Measurements from ENCODE around the gene WNT4. TPM values are rescaled to one million over a fixed set of nuclear protein-coding genes. Genes with fewer than 3 reads are reported as not detected.

The WNT4 gene
- total and polyA plus RNA-seq, 9 of the 15 experiments (the other 6 are each of a cell fraction or from before 2014, with no cell fraction given) = 0.01 TPM; not detected in 8

DNA sequence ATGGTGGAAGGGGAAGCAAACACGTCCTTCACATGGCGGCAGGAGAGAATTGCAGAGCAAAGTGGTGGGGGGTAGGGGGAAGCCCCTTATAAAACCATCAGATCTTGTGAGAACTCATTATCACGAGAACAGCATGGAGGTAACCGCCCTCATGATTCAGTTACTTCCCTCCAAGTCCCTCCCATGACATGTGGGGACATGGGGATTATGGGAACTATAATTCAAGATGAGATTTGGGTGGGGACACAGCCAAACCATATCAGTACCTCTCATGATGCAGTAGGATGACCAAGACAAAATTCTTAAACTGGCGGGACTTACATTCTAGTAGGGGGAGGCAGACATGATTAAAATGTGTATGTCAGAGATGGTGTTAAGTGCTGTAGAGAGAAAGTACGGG is 38.8 kb downstream of the WNT4 start (continued):
- TF ChIP-seq, protein P1, sequence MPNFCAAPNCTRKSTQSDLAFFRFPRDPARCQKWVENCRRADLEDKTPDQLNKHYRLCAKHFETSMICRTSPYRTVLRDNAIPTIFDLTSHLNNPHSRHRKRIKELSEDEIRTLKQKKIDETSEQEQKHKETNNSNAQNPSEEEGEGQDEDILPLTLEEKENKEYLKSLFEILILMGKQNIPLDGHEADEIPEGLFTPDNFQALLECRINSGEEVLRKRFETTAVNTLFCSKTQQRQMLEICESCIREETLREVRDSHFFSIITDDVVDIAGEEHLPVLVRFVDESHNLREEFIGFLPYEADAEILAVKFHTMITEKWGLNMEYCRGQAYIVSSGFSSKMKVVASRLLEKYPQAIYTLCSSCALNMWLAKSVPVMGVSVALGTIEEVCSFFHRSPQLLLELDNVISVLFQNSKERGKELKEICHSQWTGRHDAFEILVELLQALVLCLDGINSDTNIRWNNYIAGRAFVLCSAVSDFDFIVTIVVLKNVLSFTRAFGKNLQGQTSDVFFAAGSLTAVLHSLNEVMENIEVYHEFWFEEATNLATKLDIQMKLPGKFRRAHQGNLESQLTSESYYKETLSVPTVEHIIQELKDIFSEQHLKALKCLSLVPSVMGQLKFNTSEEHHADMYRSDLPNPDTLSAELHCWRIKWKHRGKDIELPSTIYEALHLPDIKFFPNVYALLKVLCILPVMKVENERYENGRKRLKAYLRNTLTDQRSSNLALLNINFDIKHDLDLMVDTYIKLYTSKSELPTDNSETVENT (CRISPR knock-in tag; IDR thresholded peaks at IDR 0.05) = no peak
- TF ChIP-seq CAMTA2 (CRISPR knock-in tag; conservative IDR thresholded peaks at IDR 0.05) (no peak), HMGN3 (IDR thresholded peaks at IDR 0.05; ENCODE audit: borderline replicate concordance, extremely low read depth, insufficient read length, low read depth, low read length) (no peak), TAF15 (IDR thresholded peaks at IDR 0.05; ENCODE audit: low read depth, low read length) (no peak)

DNA sequence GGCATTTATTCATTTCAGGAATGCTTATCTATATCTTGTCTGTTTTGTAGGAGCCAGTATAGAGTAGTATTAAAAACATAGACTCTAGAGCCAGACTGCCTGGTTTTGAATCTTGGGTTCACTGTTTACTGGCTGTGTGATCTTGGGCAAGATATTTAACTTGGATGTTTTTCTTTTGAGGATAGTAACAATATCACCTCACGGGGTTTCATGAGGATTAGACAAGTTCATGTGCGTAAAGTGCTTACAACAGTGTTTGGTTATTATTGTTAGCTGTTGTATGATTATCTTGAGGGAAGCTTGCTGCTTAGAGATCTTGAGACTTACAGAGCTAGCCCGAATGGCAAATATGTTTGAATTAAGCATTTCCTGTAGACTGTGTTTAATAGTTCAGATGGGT is 40.2 kb downstream of the WNT4 start:
- 95% methylated on average over 3 of the region's 3 CpGs for WGBS (ENCODE audit: insufficient coverage, low coverage, missing lambda C conversion rate)
- intact Hi-C loops (cut with micrococcal nuclease) = no loop called here
- in situ Hi-C loops (cut with MboI) = no loop called here

More for the DNA sequence above, 40.2 kb downstream of the WNT4 start:
- ChIA-PET CTCF (ENCODE audit: low intra/inter-chr PET ratio) (no interaction called here), POLR2A (interaction anchor here (1.4 kb wide), 1 partner anchor 9 kb away, joined by 4 read pairs; no protein-coding TSS in a partner anchor)
- H3K4me3 ChIP-seq = no peak overlapping the region
- no peaks in the 10 kb centered on the region for H3K27me3 ChIP-seq (ENCODE audit: control insufficient read depth in 2 of 2, insufficient read depth in 2 of 2, low read length in 2 of 2)
- no peak for FAIRE-seq
- H4K20me1 ChIP-seq (replicated peaks; ENCODE audit: control insufficient read depth, insufficient read depth, low read length) = 0 out of 2 replicates have a peak, but pooled peaks cover 3% of the 10 kb centered on the region
- H3K4me1 ChIP-seq (replicated peaks in 1 of 2; ENCODE audit: control insufficient read depth in 2 of 2, insufficient read depth in 2 of 2, low read length in 2 of 2) = no peaks in the 10 kb centered on the region; a peak in 2 of 5 replicates
- DNase-seq (ENCODE audit: extremely low read depth in 1 of 4, low spot score in 3 of 4) = no peak
- no peaks in the 10 kb centered on the region for H3K9me1 ChIP-seq (ENCODE audit: control insufficient read depth, insufficient read depth, low read length)
- TF ChIP-seq HEY1 (CRISPR knock-in tag; IDR thresholded peaks at IDR 0.05; ENCODE audit: borderline replicate concordance) (no peak), CHD4 (IDR thresholded peaks at IDR 0.05; ENCODE audit: insufficient read depth, insufficient replicate concordance, low read depth, low read length, poor library complexity, severe bottlenecking) (no peak), HNRNPK (IDR thresholded peaks at IDR 0.05; ENCODE audit: low read depth, low read length, poor library complexity, severe bottlenecking) (no peak), GTF2E2 (tag; IDR thresholded peaks at IDR 0.05) (no peak), CBX5 (IDR thresholded peaks at IDR 0.05; ENCODE audit: borderline replicate concordance, low read depth) (no peak), FOXJ3 (CRISPR knock-in tag; IDR thresholded peaks at IDR 0.05) (no peak), GTF2A2 (tag; IDR thresholded peaks at IDR 0.05) (no peak), ZNF551 (CRISPR knock-in tag; IDR thresholded peaks at IDR 0.05) (no peak), SMARCB1 (IDR thresholded peaks at IDR 0.05; ENCODE audit: insufficient read length, low read depth) (no peak), ZNF57 (CRISPR knock-in tag; IDR thresholded peaks at IDR 0.05) (no peak)
- no peak overlapping the region for H3K9ac ChIP-seq (ENCODE audit: insufficient read depth in 1 of 2, low read depth in 2 of 2, low read length in 2 of 2)
- H3K4me2 ChIP-seq (ENCODE audit: insufficient read depth, low read length) = no peak overlapping the region
- H2AFZ ChIP-seq (ENCODE audit: low read depth, low read length) = no peak overlapping the region
- BruUV-seq (replicated peaks) = no TSS peak
- H3K27ac ChIP-seq (ENCODE audit: extremely low read depth, low read depth, low read length) = no peak overlapping the region
- peaks cover 81% of the 10 kb centered on the region for H3K36me3 ChIP-seq (ENCODE audit: control insufficient read depth, insufficient read depth, low read length)
- ATAC-seq = no peak
- no peaks in the 10 kb centered on the region; the same call in 1 of the 2 replicates for H3K9me3 ChIP-seq (replicated peaks; ENCODE audit: control insufficient read depth, insufficient read depth, low read depth, low read length)
- H3K79me2 ChIP-seq (ENCODE audit: control insufficient read depth, insufficient read depth, low read length) = peaks cover 15% of the 10 kb centered on the region; the same call in 1 of the 3 replicates
